Endothelial cell of umbilical vein (primary cell): ENCODE measurements around the gene SPDYE17. TPM values are rescaled to one million over a fixed set of nuclear protein-coding genes. Genes with fewer than 3 reads are reported as not detected.
A peak's percentile ranks its signal among the peaks of the same experiment; 100 is the strongest.
"Not testable (repeated sequence)": the region's sequence is repeated elsewhere in the genome, so short reads cannot be mapped to it uniquely, and the experiment has no call there.

ENCODE experiments used
- BruUV-seq: library from RNA; stranded (reverse); fragments of 400-500 nt; replicated peaks from 2 replicates; lab custom pipeline; 2021; lab: Mats Ljungman, UMichigan
- CTCF ChIA-PET: fragments of 300-600, 350-600 bp; sonication (Branson Sonifier 250); formaldehyde crosslinking; loops from one replicate; lab custom pipeline; 2021; ENCODE audit warnings: antibody characterized with exemption, inconsistent platforms; lab: Charles Lee
- POLR2A ChIA-PET: fragments of 300-600, 350-600 bp; sonication (Branson Sonifier 250); formaldehyde crosslinking; loops from one replicate; lab custom pipeline; 2021; ENCODE audit warnings: antibody characterized with exemption, inconsistent platforms; lab: Charles Lee
- DNase-seq: peaks from one replicate; pipeline ENCODE4 v3.0.0-alpha.2; 2011; ENCODE audit warnings: low read depth, low spot score
- FAIRE-seq: peaks from 2 replicates; lab custom pipeline; 2011; peaks lifted over from hg19 to GRCh38; lab: Jason Lieb, UNC
- H2AFZ ChIP-seq: 2 replicates; pipeline ENCODE4 v1.6.0; 2012; ENCODE audit warnings: low read depth, low read length, control low read depth, inconsistent platforms
- H3K27ac ChIP-seq: 2 replicates; pipeline ENCODE4 v1.5.1; 2011; ENCODE audit warnings: low read depth, mild to moderate bottlenecking, control low read depth, low read length, moderate library complexity; ENCODE audit not compliant: insufficient read depth
- H3K27me3 ChIP-seq, 2 experiments: 2 replicates each; pipeline versions ENCODE4 v1.6.0 to v1.6.1; 2011; ENCODE audit warnings: low read length in 2 of 2, mixed read lengths in 1 of 2; ENCODE audit not compliant: control insufficient read depth in 2 of 2, insufficient read depth in 2 of 2
- H3K36me3 ChIP-seq, 2 experiments: 2 replicates in 1 of 2; 3 replicates in 1 of 2; pipeline ENCODE4 v1.5.1; 2011; ENCODE audit warnings: low read length in 2 of 2, mild to moderate bottlenecking in 1 of 2, moderate library complexity in 1 of 2; ENCODE audit not compliant: control insufficient read depth in 2 of 2, insufficient read depth in 2 of 2; ENCODE audit errors: extremely low read depth in 1 of 2
- H3K4me1 ChIP-seq: 3 replicates; pipeline ENCODE4 v1.5.1; 2011; ENCODE audit warnings: mild to moderate bottlenecking, low read length; ENCODE audit not compliant: control insufficient read depth, insufficient read depth; ENCODE audit errors: extremely low read depth
- H3K4me2 ChIP-seq: 2 replicates; pipeline ENCODE4 v1.6.1; 2011; ENCODE audit warnings: low read length, control low read depth, mixed read lengths; ENCODE audit not compliant: insufficient read depth
- H3K4me3 ChIP-seq, 3 experiments: fragments of 200-600 bp in 1 of 3; sonication (generic), shearing (Covaris generic) in 1 of 3; replicated peaks in 1 of 3; 2 replicates each; pipeline ENCODE4 v1.5.1; 2011 to 2016; ENCODE audit warnings: control low read depth in 3 of 3, low read length in 3 of 3, mild to moderate bottlenecking in 2 of 3, inconsistent platforms in 1 of 3, low read depth in 1 of 3, moderate library complexity in 1 of 3; ENCODE audit not compliant: insufficient read depth in 1 of 3
- H3K79me2 ChIP-seq: 2 replicates; pipeline ENCODE4 v1.6.0; 2012; ENCODE audit warnings: low read length, inconsistent platforms; ENCODE audit not compliant: control insufficient read depth, insufficient read depth
- H3K9ac ChIP-seq: replicated peaks from 2 replicates; pipeline ENCODE3; 2011; ENCODE audit warnings: low read length, control low read depth; ENCODE audit not compliant: insufficient read depth; ENCODE audit errors: extremely low read depth
- H3K9me1 ChIP-seq: replicated peaks from 3 replicates; pipeline ENCODE4 v1.6.0; 2011; ENCODE audit warnings: mild to moderate bottlenecking, low read length; ENCODE audit not compliant: control insufficient read depth, insufficient read depth; ENCODE audit errors: extremely low read depth
- H3K9me3 ChIP-seq: replicated peaks from 2 replicates; pipeline ENCODE4 v1.5.1; 2012; ENCODE audit warnings: low read length, inconsistent platforms; ENCODE audit not compliant: control insufficient read depth, insufficient read depth
- H4K20me1 ChIP-seq: replicated peaks from 2 replicates; pipeline ENCODE3; 2011; ENCODE audit warnings: mild to moderate bottlenecking, low read length; ENCODE audit not compliant: control insufficient read depth, insufficient read depth; ENCODE audit errors: extremely low read depth
- FOS ChIP-seq: IDR thresholded peaks from 2 replicates; pipeline ENCODE4 v1.6.1; 2011; ENCODE audit warnings: mild to moderate bottlenecking, low read length, moderate library complexity, borderline replicate concordance; ENCODE audit not compliant: insufficient read depth
- dilution Hi-C: fragments of 300-500 bp; cut with MboI; formaldehyde crosslinking; loops from one replicate; pipeline ENCODE4 v1.15.0; 2019; ENCODE audit warnings: low sequenced_read_pairs; ENCODE audit not compliant: extremely low pct_ligation_motif_present
- intact Hi-C: fragments of 100-400 bp; cut with micrococcal nuclease; formaldehyde crosslinking; loops from one replicate; pipeline ENCODE4 v1.10.0; 2022
- polyA plus RNA-seq, 4 experiments: library from polyadenylated mRNA; depleted of rRNA in 3 of 4; stranded (reverse) in 3 of 4; unstranded in 1 of 4; fragments of >200 nt; gene quantifications; 2 replicates each; pipeline versions ENCODE4 v1.2.1 to v1.2.3, GENCODE V29; 2011 to 2012; ENCODE audit warnings: missing spikeins in 1 of 4
- total RNA-seq: library from RNA; stranded (reverse); gene quantifications from 2 replicates; pipeline ENCODE4 v1.2.3, GENCODE V29; 2021

SPDYE17 gene
- total and polyA plus RNA-seq, 2 donors (not counting 3 experiments of a cell fraction or from before 2014, with no cell fraction given) = not detected

DNA sequence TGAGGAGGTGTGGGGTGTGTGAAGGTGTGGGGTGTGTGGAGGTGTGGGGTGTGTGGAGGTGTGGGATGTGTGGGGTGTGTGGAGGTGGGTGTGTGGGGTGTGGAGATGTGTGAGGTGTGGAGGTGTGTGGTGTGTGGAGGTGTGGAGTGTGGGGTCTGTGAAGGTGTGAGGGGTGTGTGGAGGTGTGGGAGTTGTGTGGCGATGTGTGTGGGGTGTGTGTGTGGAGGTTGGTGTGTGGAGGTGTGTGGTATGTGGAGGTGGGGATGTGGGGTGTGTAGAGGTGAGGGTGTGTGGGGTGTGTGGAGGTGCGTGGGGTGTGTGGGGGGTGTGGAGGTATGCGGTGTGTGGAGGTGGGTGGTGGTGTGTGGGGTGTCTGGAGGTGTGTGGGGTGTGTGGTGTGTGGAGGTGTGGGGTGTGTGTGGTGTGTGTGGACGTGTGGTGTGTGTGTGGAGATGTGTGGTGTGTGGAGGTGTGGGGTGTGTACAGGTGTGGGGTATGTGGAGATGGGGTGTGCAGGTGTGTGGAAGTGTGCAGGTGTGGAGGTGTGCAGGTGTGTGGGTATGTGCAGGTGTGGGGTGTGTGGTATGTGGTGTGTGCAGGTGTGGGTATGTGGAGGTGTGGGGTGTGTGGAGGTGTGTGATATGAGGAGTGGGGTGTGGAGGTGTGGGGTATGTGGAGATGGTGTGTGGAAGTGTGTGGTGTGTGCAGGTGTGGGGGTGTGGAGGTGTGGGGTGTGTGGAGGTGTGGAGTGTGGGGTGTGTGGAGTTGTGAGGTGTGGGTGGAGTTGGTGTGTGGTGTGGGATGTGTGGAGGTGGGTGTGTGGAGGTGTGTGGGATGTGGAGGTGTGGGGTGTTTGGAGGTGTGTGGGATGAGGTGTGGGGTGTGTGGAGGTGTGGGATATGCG, 34.5 kb downstream of the SPDYE17 start:
- DNase-seq (no peak), FAIRE-seq (peak; percentile 35)
- dilution Hi-C loops = no loop called here
- no peak for TF ChIP-seq FOS
- H3K9me1 ChIP-seq = no peaks in the 10 kb centered on the region
- POLR2A ChIA-PET = no interaction called here
- no peak overlapping the region for H3K9ac ChIP-seq
- no peaks in the 10 kb centered on the region for H4K20me1 ChIP-seq
- intact Hi-C loops = no loop called here
- H3K4me3 ChIP-seq = no peak overlapping the region
- no peak overlapping the region for H3K27ac ChIP-seq
- no peak overlapping the region for H3K4me2 ChIP-seq
- no peaks in the 10 kb centered on the region for H3K27me3 ChIP-seq
- H3K36me3 ChIP-seq = peaks cover 0 to 3% of the 10 kb centered on the region in 2 experiments
- CTCF ChIA-PET = no interaction called here
- H3K79me2 ChIP-seq = no peaks in the 10 kb centered on the region
- no peaks in the 10 kb centered on the region for H3K4me1 ChIP-seq
- no TSS peak for BruUV-seq
- no peaks in the 10 kb centered on the region for H3K9me3 ChIP-seq
- H2AFZ ChIP-seq = no peak overlapping the region

DNA sequence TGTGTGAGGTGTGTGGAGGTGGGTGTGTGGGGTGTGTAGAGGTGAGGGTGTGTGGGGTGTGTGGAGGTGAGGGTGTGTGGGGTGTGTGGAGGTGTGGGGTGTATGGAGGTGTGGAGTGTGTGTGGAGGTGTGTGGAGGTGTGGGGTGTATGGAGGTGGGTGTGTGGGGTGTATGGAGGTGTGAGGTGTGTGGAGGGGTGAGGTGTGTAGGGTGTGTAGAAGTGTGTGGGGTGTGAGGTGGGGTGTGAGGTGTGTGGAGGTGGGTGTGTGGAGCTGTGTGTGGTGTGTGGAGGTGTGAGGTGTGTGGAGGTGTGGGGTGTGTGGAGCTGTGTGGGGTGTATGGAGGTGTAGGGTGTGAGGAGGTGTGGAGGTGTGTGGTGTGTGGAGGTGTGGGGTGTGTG, 35.2 kb downstream of the SPDYE17 start:
- POLR2A ChIA-PET, CTCF ChIA-PET, BruUV-seq, H3K4me1 ChIP-seq, H4K20me1 ChIP-seq, H2AFZ ChIP-seq, H3K79me2 ChIP-seq, dilution Hi-C loops, intact Hi-C loops, H3K4me3 ChIP-seq, H3K9ac ChIP-seq, DNase-seq, H3K9me1 ChIP-seq, H3K4me2 ChIP-seq, H3K9me3 ChIP-seq, FAIRE-seq, H3K36me3 ChIP-seq, H3K27ac ChIP-seq, H3K27me3 ChIP-seq: not testable (repeated sequence)

DNA sequence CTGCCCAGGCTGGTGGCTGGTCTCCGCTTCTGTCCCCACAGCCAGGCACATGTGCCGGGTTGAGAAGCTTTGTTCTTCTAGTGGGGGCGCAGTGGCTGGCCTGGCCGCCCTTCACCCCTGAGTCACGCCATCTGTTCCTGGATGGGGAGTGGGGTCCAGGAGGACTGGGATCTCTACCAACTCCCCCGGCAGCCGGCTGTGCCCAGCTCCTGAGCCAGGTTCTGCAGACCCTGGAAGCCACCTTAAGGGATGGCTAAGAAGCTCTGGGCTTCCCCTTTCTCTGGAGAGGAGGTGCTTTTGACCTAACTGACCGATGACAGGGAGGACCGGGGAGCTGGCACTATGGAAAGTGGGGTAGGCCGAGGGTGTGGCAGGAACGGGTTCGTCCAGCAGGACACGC, 37.9 kb downstream of the SPDYE17 start:
- H3K9me3 ChIP-seq, DNase-seq, intact Hi-C loops, FAIRE-seq, H3K9me1 ChIP-seq, BruUV-seq, POLR2A ChIA-PET, H3K4me1 ChIP-seq, H3K27ac ChIP-seq, H3K4me2 ChIP-seq, H3K27me3 ChIP-seq, H3K36me3 ChIP-seq, H4K20me1 ChIP-seq, H3K79me2 ChIP-seq, dilution Hi-C loops, H3K4me3 ChIP-seq, H3K9ac ChIP-seq, CTCF ChIA-PET, H2AFZ ChIP-seq: not testable (repeated sequence)

DNA sequence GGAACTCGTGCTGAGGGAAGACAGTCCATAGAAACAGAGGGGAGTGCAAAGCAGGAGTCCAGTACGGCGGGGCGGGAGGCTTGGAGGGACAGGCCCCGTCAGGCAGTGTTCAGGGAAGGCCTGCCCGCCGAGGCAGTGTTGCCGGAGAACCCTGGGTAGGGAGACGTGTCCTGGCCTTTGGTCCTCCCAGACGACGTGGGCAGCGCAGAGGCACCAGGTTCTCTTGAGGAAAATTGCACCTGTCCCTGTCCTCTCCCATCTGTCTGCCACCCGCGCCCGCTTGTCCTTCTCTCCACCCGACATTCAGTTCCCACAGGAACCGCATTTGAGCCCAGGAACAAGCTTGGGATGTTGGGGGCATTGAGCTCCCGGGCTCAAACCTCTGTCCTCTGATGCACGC, 38.3 kb downstream of the SPDYE17 start:
- intact Hi-C loops, FAIRE-seq, dilution Hi-C loops, H3K4me3 ChIP-seq, H4K20me1 ChIP-seq, BruUV-seq, H3K27ac ChIP-seq, POLR2A ChIA-PET, H3K4me2 ChIP-seq, H3K9me3 ChIP-seq, CTCF ChIA-PET, H3K4me1 ChIP-seq, DNase-seq, H3K36me3 ChIP-seq, H3K9me1 ChIP-seq, H3K79me2 ChIP-seq, H3K27me3 ChIP-seq, H2AFZ ChIP-seq, H3K9ac ChIP-seq: not testable (repeated sequence)
